Retinal pigment epithelial cell (primary cell): ENCODE measurements around the gene OR2F1.
"Not testable (repeated sequence)": the region's sequence is repeated elsewhere in the genome, so short reads cannot be mapped to it uniquely, and the experiment has no call there.

Experiments used
- DNase-seq: peaks from one replicate; pipeline ENCODE4 v3.0.0-alpha.2; 2010; ENCODE audit warnings: low read depth
- H3K4me3 ChIP-seq: 2 replicates; pipeline ENCODE4 v1.5.1; 2011; ENCODE audit warnings: mild to moderate bottlenecking, low read length, control low read depth, moderate library complexity
- TF ChIP-seq, protein P1 (sequence below): conservative IDR thresholded peaks from 2 replicates; pipeline ENCODE4 v1.5.1; 2011; ENCODE audit warnings: low read depth, low read length, control low read depth, inconsistent platforms

Gene OR2F1

GRCh38 chr7:144006029-144006691, 51.5 kb downstream of the OR2F1 start:
- DNase-seq, result no peak
- TF ChIP-seq, protein P1, sequence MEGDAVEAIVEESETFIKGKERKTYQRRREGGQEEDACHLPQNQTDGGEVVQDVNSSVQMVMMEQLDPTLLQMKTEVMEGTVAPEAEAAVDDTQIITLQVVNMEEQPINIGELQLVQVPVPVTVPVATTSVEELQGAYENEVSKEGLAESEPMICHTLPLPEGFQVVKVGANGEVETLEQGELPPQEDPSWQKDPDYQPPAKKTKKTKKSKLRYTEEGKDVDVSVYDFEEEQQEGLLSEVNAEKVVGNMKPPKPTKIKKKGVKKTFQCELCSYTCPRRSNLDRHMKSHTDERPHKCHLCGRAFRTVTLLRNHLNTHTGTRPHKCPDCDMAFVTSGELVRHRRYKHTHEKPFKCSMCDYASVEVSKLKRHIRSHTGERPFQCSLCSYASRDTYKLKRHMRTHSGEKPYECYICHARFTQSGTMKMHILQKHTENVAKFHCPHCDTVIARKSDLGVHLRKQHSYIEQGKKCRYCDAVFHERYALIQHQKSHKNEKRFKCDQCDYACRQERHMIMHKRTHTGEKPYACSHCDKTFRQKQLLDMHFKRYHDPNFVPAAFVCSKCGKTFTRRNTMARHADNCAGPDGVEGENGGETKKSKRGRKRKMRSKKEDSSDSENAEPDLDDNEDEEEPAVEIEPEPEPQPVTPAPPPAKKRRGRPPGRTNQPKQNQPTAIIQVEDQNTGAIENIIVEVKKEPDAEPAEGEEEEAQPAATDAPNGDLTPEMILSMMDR, result no peak
- no peak overlapping the region for H3K4me3 ChIP-seq

GRCh38 chr7:144006692-144007042, 52.0 kb downstream of the OR2F1 start:
- TF ChIP-seq, protein P1, result no peak
- H3K4me3 ChIP-seq, result no peak overlapping the region
- DNase-seq, result no peak

GRCh38 chr7:144009361-144009760, 54.7 kb downstream of the OR2F1 start:
- no peak for DNase-seq
- TF ChIP-seq, protein P1, result no peak
- no peak overlapping the region for H3K4me3 ChIP-seq

DNA sequence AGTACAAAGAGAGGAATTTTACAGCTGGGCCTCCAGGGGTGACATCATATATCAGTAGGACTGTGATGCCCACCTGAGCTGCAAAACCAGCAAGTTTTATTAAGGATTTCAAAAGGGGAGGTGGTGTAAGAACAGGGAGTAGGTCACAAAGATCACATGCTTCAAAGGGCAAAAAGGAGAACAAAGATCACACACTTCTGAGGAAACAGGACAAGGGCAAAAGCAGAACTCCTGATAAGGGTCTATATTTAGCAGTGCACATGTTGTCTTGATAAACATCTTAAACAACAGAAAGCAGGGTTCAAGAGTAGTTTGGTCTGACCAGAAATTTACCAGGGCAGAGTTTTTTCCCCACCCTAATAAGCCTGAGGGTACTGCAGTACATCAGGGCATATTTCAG, 55.4 kb downstream of the OR2F1 start:
- H3K4me3 ChIP-seq, DNase-seq: not testable (repeated sequence)

GRCh38 chr7:144010821-144011220, 56.2 kb downstream of the OR2F1 start:
- not testable (repeated sequence) for DNase-seq, H3K4me3 ChIP-seq

- H3K4me3 ChIP-seq, result no peak overlapping the region
- no peak for DNase-seq
Observed at GRCh38 chr7:144011458-144012230, 57.0 kb downstream of the OR2F1 start.

More at GRCh38 chr7:144011458-144012230, 57.0 kb downstream of the OR2F1 start:
- TF ChIP-seq, protein P1, result no peak
